ENCODE measurements around the gene EGFL8. TPM values are rescaled to one million over a fixed set of nuclear protein-coding genes. Genes with fewer than 3 reads are reported as not detected.
A peak's percentile ranks its signal among the peaks of the same experiment; 100 is the strongest.

Gene EGFL8
- total and polyA plus RNA-seq, 12 donors: 6.7 to 32.8 (median 8.4) TPM

DNA sequence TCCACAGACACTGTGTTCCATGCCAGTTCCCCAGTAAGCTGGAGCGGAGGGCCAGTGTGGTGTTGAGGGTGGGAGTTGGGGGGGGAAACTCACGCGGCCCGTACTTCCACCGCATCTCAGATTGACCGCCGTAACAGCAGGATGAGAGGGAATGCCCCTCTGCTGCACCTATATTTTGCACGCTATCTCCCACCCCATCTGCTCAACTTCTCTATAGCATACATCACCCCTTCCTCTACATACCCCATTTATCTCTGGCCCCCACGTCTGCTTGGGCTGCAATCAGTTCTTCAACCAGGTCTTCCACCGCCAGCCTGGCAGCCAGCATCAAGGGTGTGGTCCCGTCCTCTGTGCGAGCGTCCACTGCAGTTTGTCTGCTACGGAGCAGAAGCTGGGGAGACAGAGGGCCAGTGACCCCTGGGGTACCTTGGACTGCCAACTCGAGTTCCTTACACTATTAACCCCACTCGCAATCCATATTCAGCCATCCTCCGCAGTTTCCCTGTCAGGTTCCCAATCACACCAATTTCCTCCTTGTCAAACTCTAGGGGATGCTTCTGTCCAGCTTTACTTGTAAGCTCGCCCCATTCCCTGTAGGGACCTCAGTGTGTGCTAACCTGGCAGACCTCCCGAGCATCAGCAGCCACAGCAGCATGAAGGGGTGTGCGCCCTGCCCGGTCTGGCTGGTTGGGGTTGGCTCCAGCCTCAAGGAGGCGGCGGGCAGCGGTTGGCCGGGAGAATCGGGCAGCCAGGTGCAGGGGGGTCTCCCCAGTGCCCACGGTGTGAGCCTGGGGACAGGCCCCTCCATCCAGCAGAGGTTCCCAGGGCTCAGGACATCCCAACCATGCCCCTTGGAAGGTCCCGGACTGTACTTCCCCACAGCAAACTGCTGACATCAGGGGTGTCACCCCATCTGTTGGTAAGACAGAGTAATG is 32.6 kb downstream of the EGFL8 start:
- H3K27ac ChIP-seq: peak overlapping the region; percentile 98 to 100 (median 99)
- H3K36me3 ChIP-seq: peaks cover 0 to 61% (median 0%) of the 10 kb centered on the region in 9 donors
- H3K4me1 ChIP-seq: peaks cover 6 to 54% (median 44%) of the 10 kb centered on the region in 9 donors
- ATAC-seq: no peak
- no peaks in the 10 kb centered on the region for H3K9me3 ChIP-seq
- 25 to 29% methylated on average over 28 of the region's 28 CpGs for WGBS, 2 donors
- intact Hi-C loops (cut with DNase I): loop anchor here in 3 of 10 donors (1.0 to 5.0 kb wide), 3 partner anchors 45 to 775 kb away; partner anchors contain the start of gene SKIC2 (in 1 of the 3)
- TF ChIP-seq, protein P1, sequence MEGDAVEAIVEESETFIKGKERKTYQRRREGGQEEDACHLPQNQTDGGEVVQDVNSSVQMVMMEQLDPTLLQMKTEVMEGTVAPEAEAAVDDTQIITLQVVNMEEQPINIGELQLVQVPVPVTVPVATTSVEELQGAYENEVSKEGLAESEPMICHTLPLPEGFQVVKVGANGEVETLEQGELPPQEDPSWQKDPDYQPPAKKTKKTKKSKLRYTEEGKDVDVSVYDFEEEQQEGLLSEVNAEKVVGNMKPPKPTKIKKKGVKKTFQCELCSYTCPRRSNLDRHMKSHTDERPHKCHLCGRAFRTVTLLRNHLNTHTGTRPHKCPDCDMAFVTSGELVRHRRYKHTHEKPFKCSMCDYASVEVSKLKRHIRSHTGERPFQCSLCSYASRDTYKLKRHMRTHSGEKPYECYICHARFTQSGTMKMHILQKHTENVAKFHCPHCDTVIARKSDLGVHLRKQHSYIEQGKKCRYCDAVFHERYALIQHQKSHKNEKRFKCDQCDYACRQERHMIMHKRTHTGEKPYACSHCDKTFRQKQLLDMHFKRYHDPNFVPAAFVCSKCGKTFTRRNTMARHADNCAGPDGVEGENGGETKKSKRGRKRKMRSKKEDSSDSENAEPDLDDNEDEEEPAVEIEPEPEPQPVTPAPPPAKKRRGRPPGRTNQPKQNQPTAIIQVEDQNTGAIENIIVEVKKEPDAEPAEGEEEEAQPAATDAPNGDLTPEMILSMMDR (IDR thresholded peaks at IDR 0.05): no peak
- H3K4me3 ChIP-seq: peak overlapping the region; percentile 51 to 79 (median 70)
- peaks cover 0 to 5% (median 0%) of the 10 kb centered on the region in 7 donors for H3K27me3 ChIP-seq
- peak; percentile 49 to 53 for DNase-seq

DNA sequence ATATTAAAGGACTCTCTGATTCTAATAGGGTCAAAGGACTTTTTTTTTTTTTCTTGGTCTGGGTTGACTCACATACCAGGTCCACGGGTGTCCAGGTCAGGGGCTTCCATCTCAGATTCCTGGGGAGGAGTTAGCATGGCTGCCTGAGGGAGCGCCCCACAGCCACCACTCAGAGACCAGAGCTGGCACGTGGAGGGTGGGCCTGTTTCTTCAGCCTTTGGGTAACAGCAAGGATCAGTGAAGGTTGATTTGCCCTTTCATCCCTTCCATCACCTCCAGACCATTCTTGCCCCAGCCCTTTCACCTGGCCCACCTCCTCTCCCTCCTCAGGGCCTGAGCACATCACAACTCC is 33.9 kb downstream of the EGFL8 start:
- Histone ChIP-seq H3K36me3 (peaks cover 0 to 75% (median 3%) of the 10 kb centered on the region in 9 donors), H3K27ac (peak overlapping the region in 7 of 10 donors; percentile 98 to 100 (median 99)), H3K9me3 (no peaks in the 10 kb centered on the region), H3K4me3 (no peak overlapping the region), H3K4me1 (peaks cover 6 to 41% (median 30%) of the 10 kb centered on the region in 9 donors), H3K27me3 (peaks cover 0 to 10% (median 0%) of the 10 kb centered on the region in 7 donors)
- intact Hi-C loops (cut with DNase I): loop anchor here in 2 of 10 donors (5.0 kb wide), 2 partner anchors 44 to 774 kb away; no protein-coding TSS in a partner anchor
- 77 to 80% methylated on average over 3 of the region's 3 CpGs for WGBS, 2 donors
- DNase-seq: no peak
- TF ChIP-seq, protein P1 (IDR thresholded peaks at IDR 0.05): no peak
- no peak for ATAC-seq

DNA sequence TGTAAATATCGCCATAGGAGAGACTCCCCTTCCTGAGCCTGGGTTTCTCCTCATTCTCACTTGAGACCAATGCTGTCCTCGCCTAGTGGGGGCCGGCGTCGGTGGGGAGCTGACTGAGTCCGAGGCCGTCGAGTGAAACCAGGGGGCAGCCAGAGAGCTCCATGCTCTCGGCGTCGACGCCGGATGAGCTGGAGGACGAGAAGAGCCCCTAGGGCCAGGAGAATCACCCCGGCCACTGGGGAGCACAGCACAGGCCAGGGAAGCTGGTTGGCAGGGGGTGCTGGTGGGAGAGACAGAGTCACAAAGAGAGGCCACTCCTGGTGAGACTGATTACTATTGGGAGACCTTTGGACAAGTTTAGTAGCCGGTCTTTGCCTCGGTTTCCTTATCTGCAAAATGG is 34.5 kb downstream of the EGFL8 start:
- peaks cover 6 to 41% (median 26%) of the 10 kb centered on the region in 9 donors for H3K4me1 ChIP-seq
- intact Hi-C loops (cut with DNase I): loop anchor here in 2 of 10 donors (5.0 kb wide), 2 partner anchors 43 to 773 kb away; no protein-coding TSS in a partner anchor
- peaks cover 0 to 10% (median 0%) of the 10 kb centered on the region in 7 donors for H3K27me3 ChIP-seq
- no peak overlapping the region for H3K4me3 ChIP-seq
- peaks cover 0 to 77% (median 5%) of the 10 kb centered on the region in 9 donors for H3K36me3 ChIP-seq
- no peak for ATAC-seq
- 77 to 85% methylated on average over 17 of the region's 17 CpGs for WGBS, 2 donors
- H3K27ac ChIP-seq: peak overlapping the region in 5 of 10 donors; percentile 98 to 100 (median 100)
- TF ChIP-seq, protein P1 (IDR thresholded peaks at IDR 0.05): no peak
- no peak for DNase-seq
- no peaks in the 10 kb centered on the region for H3K9me3 ChIP-seq

DNA sequence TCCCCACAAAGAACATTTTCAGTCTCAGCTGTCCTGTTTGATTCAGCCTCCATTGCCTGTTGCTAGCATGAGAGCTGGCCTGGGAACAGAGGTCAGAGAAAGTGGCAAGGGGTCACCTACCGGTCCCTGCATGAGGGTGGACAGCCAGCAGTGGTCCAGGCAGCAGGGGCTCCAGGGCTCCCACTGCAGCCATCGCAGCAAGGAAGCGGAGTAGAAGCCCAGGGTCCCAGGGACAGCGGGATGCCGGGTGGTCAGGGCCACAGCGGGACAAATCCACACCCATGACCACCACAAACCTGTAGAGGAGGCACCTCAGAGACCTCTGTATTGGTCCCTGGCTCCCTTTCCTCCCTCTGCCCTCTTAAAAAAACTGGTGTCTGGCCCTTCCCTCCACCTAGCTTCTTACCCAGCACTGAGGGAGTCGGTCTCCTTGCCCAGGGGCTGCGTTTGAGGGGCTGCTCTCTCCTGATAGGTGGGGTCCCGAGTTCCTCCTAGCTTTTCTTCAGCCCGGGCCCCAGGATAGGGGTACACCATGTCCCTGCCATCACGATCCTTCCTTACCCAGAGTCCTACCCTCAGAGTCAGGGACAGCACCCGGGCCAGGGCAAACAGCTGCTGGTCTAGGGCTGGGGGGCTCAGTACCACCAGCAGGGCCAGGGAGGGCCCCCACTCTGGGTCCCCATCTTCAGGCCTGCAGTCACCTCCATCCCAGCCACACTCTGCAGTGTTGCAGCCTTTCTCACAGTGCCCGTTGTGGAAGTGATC is 36.5 kb downstream of the EGFL8 start:
- TF ChIP-seq, protein P1 (IDR thresholded peaks at IDR 0.05): no peak
- 91% methylated on average over 13 of the region's 13 CpGs for WGBS, 2 donors
- H3K4me1 ChIP-seq: peaks cover 6 to 29% (median 14%) of the 10 kb centered on the region in 9 donors
- H3K4me3 ChIP-seq: no peak overlapping the region
- no peak for ATAC-seq
- H3K27me3 ChIP-seq: peaks cover 0 to 10% (median 0%) of the 10 kb centered on the region in 7 donors
- H3K27ac ChIP-seq: no peak overlapping the region
- intact Hi-C loops (cut with DNase I): no loop called here
- peaks cover 0 to 87% (median 5%) of the 10 kb centered on the region in 9 donors for H3K36me3 ChIP-seq
- no peak for DNase-seq
- no peaks in the 10 kb centered on the region for H3K9me3 ChIP-seq

All from heart right ventricle (tissue), 16 donors.